OCI-LY3 (cell line): Measurements from ENCODE around the gene CCDC66.

ENCODE experiments used
- EZH2phosphoT487 ChIP-seq: fragments of 200-600 bp; shearing (Covaris generic); IDR thresholded peaks from 2 replicates; pipeline ENCODE4 v1.6.1; 2018; ENCODE audit warnings: antibody characterized with exemption, mixed run types, low read depth
- TF ChIP-seq, protein P1 (sequence below): fragments of 200-600, 300-600 bp; sonication (generic); IDR thresholded peaks from 2 replicates; pipeline ENCODE4 v1.5.1; 2014; ENCODE audit warnings: antibody characterized with exemption, low read length, low read depth

DNA sequence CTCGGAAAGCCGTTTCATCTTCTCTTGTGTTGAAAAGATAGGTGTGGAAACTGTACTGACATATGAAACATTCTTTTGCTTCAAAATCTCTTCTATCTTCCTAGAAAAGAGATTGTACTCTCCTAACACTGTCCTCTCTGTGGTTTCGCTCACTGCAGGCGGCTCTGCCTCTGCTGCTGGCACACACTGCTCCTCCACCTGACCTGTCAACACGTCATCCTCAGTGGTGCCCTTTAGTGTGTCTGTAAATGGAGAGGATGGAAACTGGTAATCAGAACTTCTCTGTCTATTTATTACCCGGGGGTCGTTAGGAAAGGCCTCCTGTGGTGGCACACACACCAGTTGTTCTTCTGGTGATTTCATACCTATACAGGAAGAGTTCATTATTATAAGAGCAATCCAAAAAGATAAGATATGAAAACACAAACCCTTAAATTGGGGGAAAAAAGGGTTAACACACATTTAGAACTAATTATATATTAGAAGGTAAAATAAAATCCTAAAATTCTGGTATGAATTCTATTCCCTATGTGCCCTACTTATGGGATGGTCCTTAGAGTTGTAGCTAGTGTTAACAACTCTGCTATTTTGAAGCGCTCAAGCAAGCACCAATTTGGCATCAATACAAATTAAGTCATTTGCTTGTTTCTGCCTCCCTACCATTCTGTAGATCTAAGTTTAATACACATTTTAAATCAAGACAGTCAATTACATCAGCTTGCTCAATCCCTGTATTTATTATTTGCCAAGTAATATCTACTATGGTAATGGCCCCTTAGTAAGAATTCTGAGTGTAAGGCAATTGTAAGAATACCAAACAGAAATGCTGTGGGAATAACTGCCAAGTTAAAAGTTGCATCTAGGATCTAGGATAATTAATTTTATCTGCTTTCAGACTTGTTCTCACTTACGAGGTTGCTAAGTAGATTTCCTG is 76.9 kb downstream of the CCDC66 start:
- TF ChIP-seq, protein P1, sequence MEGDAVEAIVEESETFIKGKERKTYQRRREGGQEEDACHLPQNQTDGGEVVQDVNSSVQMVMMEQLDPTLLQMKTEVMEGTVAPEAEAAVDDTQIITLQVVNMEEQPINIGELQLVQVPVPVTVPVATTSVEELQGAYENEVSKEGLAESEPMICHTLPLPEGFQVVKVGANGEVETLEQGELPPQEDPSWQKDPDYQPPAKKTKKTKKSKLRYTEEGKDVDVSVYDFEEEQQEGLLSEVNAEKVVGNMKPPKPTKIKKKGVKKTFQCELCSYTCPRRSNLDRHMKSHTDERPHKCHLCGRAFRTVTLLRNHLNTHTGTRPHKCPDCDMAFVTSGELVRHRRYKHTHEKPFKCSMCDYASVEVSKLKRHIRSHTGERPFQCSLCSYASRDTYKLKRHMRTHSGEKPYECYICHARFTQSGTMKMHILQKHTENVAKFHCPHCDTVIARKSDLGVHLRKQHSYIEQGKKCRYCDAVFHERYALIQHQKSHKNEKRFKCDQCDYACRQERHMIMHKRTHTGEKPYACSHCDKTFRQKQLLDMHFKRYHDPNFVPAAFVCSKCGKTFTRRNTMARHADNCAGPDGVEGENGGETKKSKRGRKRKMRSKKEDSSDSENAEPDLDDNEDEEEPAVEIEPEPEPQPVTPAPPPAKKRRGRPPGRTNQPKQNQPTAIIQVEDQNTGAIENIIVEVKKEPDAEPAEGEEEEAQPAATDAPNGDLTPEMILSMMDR: no peak
- TF ChIP-seq EZH2phosphoT487: no peak
